ENCODE data around the gene KLHL1. TPM values are rescaled to one million over a fixed set of nuclear protein-coding genes. Genes with fewer than 3 reads are reported as not detected.

Gene KLHL1
- total RNA-seq, 4 donors from 2014 or later = not detected

DNA sequence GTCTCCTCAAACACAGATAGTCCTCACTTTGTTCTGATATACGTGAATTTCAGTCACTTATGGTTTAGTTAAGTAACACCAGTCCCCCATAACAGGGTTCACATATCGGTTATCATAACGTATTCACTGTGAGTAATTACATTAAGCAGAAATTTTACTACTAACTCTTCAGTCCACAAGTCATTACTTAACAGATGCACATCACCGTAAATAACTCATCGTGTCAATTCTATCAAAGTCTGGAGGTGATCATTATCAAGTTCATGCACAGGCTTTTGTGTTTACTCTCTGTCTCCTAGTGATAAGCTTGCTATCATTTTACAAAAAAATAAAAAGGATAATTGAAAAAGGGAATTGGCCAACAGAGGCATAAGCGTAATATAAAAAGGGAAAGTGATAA is 288.1 kb downstream of the KLHL1 start:
- no peaks in the 10 kb centered on the region for H3K9me3 ChIP-seq
- no peak overlapping the region for H3K4me3 ChIP-seq
- H3K36me3 ChIP-seq = no peaks in the 10 kb centered on the region
- H3K27me3 ChIP-seq = no peaks in the 10 kb centered on the region
- no peak for DNase-seq
- no peaks in the 10 kb centered on the region for H3K4me1 ChIP-seq
- intact Hi-C loops (cut with DNase I; ENCODE audit: low total_unique reads) = no loop called here
- no peak overlapping the region for H3K27ac ChIP-seq
- TF ChIP-seq, protein P1, sequence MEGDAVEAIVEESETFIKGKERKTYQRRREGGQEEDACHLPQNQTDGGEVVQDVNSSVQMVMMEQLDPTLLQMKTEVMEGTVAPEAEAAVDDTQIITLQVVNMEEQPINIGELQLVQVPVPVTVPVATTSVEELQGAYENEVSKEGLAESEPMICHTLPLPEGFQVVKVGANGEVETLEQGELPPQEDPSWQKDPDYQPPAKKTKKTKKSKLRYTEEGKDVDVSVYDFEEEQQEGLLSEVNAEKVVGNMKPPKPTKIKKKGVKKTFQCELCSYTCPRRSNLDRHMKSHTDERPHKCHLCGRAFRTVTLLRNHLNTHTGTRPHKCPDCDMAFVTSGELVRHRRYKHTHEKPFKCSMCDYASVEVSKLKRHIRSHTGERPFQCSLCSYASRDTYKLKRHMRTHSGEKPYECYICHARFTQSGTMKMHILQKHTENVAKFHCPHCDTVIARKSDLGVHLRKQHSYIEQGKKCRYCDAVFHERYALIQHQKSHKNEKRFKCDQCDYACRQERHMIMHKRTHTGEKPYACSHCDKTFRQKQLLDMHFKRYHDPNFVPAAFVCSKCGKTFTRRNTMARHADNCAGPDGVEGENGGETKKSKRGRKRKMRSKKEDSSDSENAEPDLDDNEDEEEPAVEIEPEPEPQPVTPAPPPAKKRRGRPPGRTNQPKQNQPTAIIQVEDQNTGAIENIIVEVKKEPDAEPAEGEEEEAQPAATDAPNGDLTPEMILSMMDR (IDR thresholded peaks at IDR 0.05) = no peak
- TF ChIP-seq POLR2A (IDR thresholded peaks at IDR 0.05) = no peak

DNA sequence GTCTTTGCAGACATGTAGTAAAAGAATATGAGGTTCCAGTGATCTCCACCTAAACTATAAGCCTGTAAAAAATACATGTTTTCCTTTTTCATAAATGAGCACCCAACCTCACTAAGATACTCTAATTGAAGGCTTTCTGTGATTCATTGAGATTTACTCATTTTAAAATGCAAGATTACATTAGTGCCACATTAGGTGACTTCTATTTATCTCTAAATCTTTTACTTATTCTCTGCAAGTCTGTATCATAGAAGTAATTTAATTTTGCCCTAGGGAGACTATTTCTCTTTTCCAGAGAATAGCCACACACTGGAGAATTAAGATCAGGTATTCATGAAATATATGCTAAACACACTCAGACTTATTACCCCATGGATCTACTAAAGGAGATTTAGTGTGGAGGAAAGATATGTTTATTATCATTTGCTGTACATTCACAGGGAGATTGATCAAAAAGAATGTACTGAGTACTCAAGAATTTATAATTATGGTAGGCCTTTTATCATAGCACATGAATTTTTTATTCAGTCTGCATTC is 290.9 kb downstream of the KLHL1 start:
- DNase-seq = no peak

DNA sequence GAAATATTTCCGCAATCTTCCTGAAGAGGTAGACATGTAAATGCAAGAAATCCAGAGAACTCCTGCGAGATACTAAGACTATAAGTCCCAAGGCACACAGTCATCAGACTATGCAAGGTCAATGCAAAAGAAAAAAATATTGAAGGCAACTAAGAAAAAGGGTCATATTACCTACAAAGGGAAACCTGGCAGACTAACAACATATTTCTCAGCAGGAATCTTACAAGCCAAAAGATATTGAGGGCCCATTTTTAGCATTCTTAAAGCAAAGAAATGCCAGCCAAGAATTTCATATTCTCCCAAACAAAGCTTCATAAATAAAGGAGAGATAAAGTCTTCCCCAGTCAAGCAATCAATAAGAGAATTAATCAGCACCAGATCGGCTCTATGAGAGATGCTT is 299.1 kb downstream of the KLHL1 start:
- intact Hi-C loops (cut with DNase I; ENCODE audit: low total_unique reads) = no loop called here
- H3K4me3 ChIP-seq = no peak overlapping the region
- no peaks in the 10 kb centered on the region for H3K4me1 ChIP-seq
- no peak overlapping the region for H3K27ac ChIP-seq
- TF ChIP-seq POLR2A (IDR thresholded peaks at IDR 0.05) = no peak
- TF ChIP-seq, protein P1 (IDR thresholded peaks at IDR 0.05) = no peak
- H3K27me3 ChIP-seq = no peaks in the 10 kb centered on the region
- H3K36me3 ChIP-seq = no peaks in the 10 kb centered on the region
- no peak for DNase-seq
- H3K9me3 ChIP-seq = no peaks in the 10 kb centered on the region

More for the DNA sequence above, 290.9 kb downstream of the KLHL1 start:
- no peak for TF ChIP-seq POLR2A (IDR thresholded peaks at IDR 0.05)
- TF ChIP-seq, protein P1 (IDR thresholded peaks at IDR 0.05) = no peak
- no peaks in the 10 kb centered on the region for H3K9me3 ChIP-seq
- no peaks in the 10 kb centered on the region for H3K4me1 ChIP-seq
- no peaks in the 10 kb centered on the region for H3K27me3 ChIP-seq
- no peak overlapping the region for H3K4me3 ChIP-seq
- intact Hi-C loops (cut with DNase I; ENCODE audit: low total_unique reads) = no loop called here
- H3K27ac ChIP-seq = no peak overlapping the region
- H3K36me3 ChIP-seq = no peaks in the 10 kb centered on the region

DNA sequence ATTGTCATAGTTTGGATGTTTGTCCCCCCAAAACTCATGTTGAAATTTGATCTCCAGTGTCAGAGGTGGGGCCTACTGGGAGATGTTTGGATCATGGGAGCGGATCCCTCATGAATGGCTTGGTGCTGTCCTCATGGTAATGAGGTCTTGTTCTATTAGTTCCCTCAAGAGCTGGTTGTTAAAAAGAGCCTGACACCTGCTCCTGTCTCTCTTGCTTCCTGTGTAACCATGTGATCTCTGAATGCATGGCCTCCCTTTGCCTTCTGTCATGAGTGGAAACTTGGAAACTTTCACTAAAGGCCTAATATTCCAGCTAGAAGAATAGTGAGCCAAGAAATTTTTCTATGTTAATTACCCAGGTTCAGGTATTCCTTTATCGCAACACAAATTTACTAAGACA is 312.0 kb downstream of the KLHL1 start:
- Histone ChIP-seq H3K4me3 (no peak overlapping the region), H3K36me3 (no peaks in the 10 kb centered on the region), H3K27ac (no peak overlapping the region), H3K4me1 (no peaks in the 10 kb centered on the region), H3K9me3 (no peaks in the 10 kb centered on the region), H3K27me3 (no peaks in the 10 kb centered on the region)
- TF ChIP-seq, protein P1 (IDR thresholded peaks at IDR 0.05) = no peak
- no peak for TF ChIP-seq POLR2A (IDR thresholded peaks at IDR 0.05)
- no peak for DNase-seq
- intact Hi-C loops (cut with DNase I; ENCODE audit: low total_unique reads) = no loop called here

DNA sequence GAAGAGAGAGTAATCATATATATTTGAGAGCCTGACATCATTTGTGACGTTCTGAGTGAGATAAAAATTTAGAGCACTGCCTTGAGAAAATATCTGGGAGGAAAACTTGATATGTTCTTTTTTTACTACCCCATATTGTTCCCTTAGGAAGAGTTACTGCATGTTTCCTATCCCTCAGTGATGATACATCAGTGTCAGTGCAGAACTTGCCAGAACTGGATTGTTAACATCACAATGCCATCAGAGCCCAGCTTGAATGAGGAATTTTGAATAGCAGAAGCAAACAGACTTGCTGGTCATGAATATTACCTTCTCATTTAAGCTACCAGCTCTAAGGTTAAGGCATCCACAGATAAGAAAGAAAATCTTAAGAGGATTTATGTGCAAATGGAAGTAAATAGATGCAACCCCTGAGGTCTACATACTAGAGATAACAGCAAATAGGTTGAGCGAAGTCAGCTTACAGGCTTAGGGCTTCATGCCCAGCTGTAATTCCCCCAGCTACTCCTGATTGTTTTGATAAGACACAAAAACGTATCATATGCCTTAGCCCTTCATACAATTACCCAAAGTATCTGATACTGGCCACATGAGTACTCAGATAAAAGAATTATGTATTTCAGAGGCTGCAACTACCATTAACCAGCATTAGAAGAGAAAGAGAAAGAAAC is 314.3 kb downstream of the KLHL1 start:
- H3K27me3 ChIP-seq = no peaks in the 10 kb centered on the region
- H3K36me3 ChIP-seq = no peaks in the 10 kb centered on the region
- no peak overlapping the region for H3K27ac ChIP-seq
- TF ChIP-seq, protein P1 (IDR thresholded peaks at IDR 0.05) = no peak
- no peak for TF ChIP-seq POLR2A (IDR thresholded peaks at IDR 0.05)
- no peaks in the 10 kb centered on the region for H3K4me1 ChIP-seq
- intact Hi-C loops (cut with DNase I; ENCODE audit: low total_unique reads) = no loop called here
- no peak for DNase-seq
- no peaks in the 10 kb centered on the region for H3K9me3 ChIP-seq
- H3K4me3 ChIP-seq = no peak overlapping the region

All from uterus (tissue), 4 donors.